HK-2 (cell line): Measurements from ENCODE around the gene PRKACA.
"Not testable (repeated sequence)": the region's sequence is repeated elsewhere in the genome, so short reads cannot be mapped to it uniquely, and the experiment has no call there.

Experiments used
- DNase-seq: peaks from one replicate; pipeline ENCODE4 v3.0.0-alpha.2; 2018; ENCODE audit not compliant: unreplicated experiment

Gene PRKACA

DNA sequence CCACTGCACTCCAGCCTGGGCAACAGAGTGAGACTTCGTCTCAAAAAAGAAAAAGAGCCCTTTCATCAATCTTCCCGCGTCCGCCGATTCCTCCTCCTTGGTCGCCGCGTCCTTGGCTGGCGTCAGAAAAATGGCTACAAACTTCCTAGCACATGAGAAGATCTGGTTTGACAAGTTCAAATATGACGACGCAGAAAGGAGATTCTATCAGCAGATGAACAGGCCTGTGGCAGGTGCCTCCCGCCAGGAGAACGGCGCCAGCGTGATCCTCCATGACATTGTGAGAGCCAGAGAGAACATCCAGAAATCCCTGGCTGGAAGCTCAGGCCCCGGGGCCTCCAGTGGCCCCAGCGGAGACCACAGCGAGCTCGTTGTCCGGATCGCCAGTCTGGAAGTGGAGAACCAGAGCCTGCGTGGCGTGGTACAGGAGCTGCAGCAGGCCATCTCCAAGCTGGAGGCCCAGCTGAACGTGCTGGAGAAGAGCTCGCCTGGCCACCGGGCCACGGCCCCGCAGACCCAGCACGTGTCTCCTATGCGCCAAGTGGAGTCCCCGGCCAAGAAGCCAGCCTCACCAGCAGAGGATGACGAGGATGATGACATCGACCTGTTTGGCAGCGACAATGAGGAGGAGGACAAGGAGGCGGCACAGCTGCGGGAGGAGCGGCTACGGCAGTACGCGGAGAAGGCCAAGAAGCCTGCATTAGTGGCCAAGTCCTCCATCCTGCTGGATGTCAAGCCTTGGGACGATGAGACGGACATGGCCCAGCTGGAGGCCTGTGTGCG lies 47.1 kb downstream of the PRKACA start:
- DNase-seq = no peak

DNA sequence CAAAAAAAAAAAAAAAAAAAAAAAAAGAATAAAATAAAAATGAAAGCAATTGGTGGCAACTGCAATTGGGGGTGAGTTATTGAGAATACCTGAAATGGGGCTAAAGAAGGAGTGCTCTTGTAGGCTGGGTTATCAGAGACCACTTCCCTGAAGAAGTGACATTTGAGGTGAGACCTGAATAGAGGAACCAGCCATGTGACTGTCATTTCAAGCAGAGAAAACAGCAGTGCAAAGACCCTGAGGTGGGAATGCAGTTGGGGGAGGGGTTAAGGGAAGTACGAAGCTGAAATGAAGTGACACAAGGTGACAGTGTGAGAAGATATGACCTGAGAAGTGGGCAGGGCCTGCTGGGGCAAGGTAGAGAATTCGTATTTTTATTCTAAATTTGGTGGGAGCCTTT lies 51.4 kb downstream of the PRKACA start:
- no peak for DNase-seq

GRCh38 chr19:14063105-14063504 lies 54.5 kb downstream of the PRKACA start:
- DNase-seq = no peak

- no peak for DNase-seq
Observed at GRCh38 chr19:14062558-14062855, 55.1 kb downstream of the PRKACA start.

DNA sequence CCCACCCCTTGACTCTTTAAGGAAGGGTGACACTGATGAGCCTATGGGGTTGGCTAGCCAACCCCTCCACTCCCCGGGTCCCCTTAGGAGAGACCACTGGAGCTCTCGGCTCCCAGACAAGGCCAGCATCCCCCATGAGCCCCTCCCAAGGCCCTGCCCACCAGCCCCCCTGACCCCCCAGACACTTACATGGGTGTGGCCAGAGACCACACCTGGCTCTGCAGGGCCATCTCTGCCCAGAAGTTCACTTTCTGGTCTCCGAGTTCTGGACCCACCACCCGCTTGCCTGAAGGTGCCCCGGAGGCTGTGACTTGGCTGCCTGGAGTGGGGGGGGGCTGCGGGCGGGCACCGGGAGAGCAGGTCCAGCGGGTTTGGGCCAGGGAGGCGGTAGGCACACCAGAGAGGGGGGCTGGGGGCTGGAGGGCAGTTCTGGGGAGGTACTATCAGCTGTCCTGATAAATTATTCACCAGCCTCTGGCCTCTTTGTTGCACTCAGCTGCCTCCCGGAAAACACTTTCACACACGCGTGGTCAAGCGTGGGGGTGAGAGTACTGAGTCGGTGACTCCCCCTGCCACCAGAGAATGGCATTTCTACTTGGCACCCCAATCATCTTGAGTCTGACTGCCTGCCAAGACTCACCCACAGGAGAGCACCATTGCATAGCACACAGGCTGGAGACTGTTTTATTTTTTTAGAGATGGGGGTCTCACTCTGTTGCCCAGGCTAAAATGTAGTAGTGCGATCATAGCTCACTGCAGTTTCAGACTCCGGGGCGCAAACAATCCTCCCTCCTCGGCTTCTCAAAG lies 55.6 kb downstream of the PRKACA start, which contains the start of gene PALM3:
PALM3 (minus strand) TSS at position 326 of the 807 bp plus-strand sequence; CDS start at position 230, 96 bp downstream.
- DNase-seq = no peak

DNA sequence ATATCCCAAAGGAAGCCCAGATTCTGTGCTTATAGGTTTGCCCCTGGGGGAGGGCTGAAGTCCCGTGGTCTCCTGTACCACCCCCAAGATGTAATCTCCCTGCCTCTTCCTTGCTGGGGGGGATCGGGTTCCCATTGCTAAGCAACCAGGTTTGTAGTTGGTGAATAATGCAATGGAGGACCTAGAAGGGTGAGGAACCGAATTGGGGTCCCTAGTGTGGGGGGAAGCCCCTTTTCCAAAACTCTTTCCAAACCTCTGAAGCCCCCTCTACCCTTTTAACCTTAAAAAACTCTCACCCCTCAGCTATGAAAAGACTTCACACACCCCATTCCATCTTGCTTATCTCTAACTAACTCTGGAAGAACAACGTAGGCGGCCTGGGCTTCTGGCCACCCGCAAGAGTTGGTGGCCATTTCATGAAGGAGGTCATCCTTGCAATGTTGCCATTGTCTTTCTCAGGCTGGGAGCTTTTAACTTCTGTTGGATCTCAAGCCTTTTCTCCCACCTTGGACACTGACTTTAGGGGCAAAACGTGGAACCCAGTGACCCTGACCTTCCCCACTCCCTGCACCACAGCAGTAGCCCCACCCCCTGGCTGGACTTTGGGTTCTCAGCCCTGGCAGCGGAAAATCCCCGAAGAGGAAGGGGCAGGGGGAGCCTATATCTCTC lies 56.3 kb downstream of the PRKACA start:
- no peak for DNase-seq

DNA sequence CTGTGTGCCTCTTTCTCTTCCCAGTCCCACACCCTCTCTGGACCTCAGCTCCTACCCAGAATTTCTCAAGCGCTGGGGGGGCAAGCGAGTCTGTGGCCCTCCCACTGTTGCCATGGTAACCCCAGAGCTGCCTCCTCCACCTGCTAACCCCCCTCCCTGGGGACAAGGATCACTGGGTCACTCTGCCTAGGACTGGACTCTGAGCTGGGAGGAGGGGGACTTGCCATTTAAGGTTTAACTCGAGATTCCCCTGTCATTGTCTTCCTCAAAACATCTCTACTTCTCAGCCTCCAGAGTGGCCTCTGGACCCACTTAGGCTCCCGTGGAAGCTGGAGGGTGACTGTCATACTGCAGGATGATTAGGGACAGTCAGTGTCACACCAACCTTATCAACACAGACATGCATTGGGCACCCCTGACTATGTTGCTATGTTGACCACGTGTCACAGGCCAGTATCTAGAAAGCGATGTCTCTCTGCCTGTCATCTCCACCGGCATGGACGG lies 57.9 kb downstream of the PRKACA start:
- DNase-seq = no peak

DNA sequence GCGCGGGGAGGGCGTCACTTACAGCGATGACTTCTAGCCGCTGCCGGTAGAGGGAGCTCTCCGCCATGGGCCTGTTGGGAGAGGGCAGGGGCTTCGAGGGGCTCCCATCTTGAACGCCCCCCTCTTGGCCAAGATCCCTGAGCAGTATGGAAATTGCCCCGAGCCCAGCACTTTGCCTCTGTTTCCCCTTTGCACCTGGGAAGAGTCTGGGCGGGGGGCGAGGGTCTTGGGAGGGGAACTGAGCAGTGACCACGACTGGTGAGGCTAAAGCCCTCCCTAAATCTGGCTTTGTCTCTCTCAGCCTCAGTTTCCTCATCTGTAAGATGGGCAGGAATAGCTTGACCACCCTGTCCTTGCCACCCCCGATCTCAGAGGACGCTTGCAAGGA lies 58.5 kb downstream of the PRKACA start:
- DNase-seq = no peak

GRCh38 chr19:14058182-14059092 lies 59.1 kb downstream of the PRKACA start:
- no peak for DNase-seq

DNA sequence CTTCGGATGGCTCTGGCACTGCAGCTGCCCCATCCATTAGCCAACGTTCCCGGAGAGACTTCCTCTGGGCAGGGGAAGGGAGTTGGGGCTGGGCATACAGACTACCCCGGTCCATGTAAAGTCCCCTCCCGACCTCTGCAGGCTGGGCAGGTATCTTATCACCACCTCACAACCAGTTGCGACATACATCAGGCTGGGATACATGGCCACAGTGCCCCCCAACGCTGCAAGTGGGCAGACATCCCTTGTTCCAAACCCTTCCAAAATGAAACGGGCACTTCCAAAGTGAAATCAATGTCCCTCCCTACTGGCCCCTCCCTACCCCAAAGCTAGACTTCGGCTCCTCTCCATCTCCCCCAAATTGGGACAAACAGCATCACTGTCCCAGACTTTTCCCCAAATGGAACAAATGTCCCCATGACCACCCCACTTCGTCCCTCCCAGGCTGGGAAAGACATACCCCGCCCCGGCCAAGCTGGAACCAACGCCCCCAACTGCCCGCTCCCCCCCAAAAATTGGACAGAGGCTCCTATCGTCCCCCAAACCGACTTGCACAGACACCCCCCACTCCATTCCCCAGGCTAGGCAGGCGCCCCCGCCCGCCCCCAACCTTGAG lies 60.7 kb downstream of the PRKACA start:
- DNase-seq = no peak

- DNase-seq = no peak
Observed at GRCh38 chr19:14056069-14056666, 61.4 kb downstream of the PRKACA start.

DNA sequence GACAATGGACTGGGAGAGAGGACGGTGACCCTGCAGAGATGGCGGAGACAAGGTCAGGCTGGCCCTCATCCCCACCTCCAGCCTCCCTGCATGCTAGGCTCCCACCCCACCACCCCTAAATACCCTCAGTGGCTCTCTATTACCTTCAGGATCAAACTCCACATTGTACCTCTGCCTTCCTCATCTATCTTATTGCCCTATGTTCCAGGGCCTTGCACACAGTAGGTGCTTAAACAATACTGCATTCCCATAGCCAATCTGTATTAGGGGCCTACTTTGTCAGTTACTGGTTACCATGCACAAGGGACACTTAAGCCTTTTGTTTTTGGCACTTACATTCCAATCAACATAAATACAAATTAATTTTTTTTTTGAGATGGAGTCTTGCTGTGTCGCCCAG lies 62.2 kb downstream of the PRKACA start:
- DNase-seq = no peak

GRCh38 chr19:14054721-14055120 lies 62.8 kb downstream of the PRKACA start:
- DNase-seq = no peak

DNA sequence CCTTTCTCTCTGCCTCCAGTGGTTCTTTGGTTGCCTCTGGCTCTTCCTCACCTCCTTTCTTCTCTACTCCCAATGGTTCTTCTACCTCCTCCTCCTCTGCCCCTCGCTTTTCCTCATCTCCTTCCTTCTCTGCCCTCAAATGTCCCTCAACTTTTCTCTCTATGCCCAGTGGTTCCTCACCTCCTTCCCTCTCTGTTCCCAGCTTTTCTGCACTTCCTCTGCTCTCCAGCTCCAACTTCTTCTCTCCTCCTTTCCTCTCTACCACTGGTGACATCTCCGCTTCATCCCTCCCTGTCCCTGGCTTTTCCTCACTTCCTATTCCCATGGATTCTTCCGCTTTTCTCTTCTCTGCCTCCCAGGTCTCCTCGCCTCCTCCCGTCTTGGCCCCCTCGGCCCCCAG lies 63.5 kb downstream of the PRKACA start:
- no peak for DNase-seq

- no peak for DNase-seq
Observed at GRCh38 chr19:14053500-14053899, 64.1 kb downstream of the PRKACA start.

GRCh38 chr19:14053032-14053431 lies 64.5 kb downstream of the PRKACA start:
- no peak for DNase-seq

DNA sequence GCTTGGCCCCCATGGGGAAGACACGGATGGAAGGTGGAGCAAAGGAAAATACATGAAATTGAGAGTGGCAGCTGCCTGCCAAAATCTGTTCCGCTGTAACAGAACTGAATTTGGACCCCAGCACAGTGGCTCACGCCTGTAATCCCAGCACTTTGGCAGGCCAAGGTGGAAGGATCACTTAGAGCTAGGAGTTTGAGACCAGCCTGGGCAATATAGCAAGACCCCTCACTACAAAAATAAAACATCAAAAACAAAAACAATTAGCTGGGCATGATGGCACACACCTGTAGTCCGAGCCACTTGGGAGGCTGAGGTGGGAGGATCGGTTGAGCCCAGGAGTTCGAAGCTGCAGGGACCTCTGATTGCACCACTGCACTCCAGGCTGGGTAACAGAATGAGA lies 65.1 kb downstream of the PRKACA start:
- DNase-seq = no peak

GRCh38 chr19:14051980-14052379 lies 65.6 kb downstream of the PRKACA start:
- no peak for DNase-seq

DNA sequence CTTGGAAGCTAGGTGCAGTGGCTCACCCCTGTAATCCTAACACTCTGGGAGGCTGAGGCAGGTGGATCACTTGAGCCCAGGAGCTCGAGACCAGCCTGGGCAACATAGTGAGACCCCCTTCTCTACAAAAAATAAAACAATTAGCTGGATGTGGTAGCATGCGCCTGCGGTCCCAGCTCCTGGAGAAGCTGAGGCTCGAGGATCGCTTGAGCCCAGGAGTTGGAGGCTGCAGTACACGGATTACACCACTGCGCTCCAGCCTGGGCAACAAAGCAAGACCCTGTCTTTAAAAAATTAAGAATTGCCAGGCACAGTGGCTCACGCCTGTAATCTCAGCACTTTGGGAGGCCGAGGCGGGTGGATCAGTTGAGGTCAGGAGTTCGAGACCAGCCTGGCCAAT lies 66.6 kb downstream of the PRKACA start:
- not testable (repeated sequence) for DNase-seq

DNA sequence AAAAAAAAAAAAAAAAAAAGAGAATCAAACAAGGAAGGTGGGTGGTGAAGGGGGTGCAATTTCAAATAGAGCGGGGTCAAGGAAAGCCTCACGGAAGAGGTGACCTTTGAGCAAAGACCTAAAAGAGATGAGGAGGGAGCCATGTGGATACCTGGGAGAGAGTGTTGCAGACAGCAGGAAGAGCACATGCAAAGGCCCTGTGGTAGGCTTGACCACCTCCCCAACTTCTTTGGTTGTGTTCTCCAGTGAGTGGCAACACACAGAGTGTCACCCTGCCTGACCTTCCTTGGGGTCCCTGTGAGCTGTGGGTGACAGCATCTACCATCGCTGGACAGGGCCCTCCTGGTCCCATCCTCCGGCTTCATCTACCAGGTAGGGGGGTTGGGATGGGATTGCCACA lies 67.0 kb downstream of the PRKACA start:
- no peak for DNase-seq
